ELR (cell line): Measurements from ENCODE around the gene TP53I11.

Source experiments
- DNase-seq: peaks from one replicate; pipeline ENCODE4 v3.0.0-alpha.2; 2015; ENCODE audit warnings: low read depth

Gene TP53I11

GRCh38 chr11:44912270-44912987, 38.3 kb downstream of the TP53I11 start:
- no peak for DNase-seq

DNA sequence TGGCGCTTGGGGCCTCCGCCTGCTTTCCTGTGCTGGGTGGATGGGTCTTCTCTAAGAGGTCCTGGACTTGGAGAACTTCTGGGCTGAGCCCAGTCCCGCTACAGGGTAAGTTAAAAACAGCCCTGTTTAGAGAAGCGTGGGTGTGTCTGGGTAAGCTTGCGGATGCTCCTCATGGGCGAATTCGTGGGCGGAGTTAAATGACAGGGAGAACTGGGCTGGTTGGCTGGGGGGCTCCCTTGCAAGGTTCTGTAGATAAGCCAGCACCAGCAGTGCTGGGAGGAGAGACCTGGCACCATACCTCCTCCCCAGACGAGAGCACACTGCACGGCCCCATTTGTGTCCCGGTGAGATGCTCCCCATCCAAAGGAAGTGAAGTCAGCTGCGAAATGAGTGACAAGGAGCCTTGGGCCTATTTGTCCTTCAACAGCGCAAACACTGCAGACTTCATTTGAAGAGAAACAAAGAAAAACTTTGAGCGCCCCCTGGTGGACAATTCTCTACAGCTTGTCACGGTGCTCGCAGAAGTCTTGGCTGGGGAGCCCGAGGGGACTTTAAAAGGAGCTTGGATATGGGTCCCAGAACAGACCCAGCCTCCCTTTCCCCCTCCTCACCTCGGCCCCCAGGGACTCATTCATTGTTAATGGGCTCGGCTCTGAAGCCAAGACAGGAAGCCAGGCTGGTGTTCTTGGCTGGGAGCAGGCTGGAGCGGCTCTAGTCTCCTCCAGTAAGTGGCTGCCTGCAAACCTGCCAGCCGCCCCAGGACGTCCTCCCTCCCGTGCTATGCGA, 39.5 kb downstream of the TP53I11 start:
- peak; percentile 82 for DNase-seq

- DNase-seq, result no peak
Measured at GRCh38 chr11:44910591-44910990, 40.1 kb downstream of the TP53I11 start.

GRCh38 chr11:44909557-44909956, 41.1 kb downstream of the TP53I11 start:
- DNase-seq, result no peak

- DNase-seq, result no peak
Measured at GRCh38 chr11:44906649-44907048, 44.0 kb downstream of the TP53I11 start.

- DNase-seq, result no peak
Measured at GRCh38 chr11:44905131-44905866, 45.4 kb downstream of the TP53I11 start.

GRCh38 chr11:44904261-44905020, 46.2 kb downstream of the TP53I11 start:
- no peak for DNase-seq

DNA sequence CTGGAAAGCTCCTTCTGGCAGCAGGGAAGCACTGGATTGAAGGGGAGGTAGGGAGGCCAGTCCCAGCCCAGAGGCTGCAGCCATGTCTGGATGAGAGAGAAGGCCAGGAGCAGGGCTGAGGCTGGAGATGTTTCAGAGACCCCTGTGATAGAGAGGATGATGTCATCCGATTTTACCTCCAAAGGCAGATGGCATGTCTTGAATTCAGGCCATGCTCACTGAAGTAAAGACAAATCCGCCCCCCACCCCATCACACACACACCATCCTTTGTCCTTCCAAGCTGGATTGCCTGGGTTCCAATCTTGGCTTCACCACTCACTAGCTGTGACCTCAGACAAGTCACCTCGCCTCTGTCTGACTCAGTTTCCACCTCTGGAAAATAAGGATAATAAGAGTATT, 47.2 kb downstream of the TP53I11 start:
- DNase-seq, result no peak

DNA sequence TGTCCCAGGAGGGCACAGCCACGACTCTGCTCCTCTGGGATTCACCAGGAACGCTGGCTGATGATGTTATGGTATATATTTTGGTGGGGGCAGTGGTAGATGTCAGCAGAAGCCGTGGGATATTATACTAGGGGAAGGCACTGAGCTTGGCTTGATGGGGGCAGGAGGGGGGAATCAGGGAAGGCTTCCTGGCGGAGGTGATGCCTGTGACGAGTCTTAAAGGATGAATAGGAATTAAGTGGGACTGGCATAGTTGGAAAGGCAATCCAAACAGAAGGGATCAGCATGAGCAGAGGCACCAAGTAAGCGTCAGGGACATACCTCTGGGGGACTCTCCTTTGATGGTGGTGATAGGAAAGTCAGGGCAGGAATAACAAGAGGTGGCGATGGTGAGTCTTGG, 47.6 kb downstream of the TP53I11 start:
- DNase-seq, result no peak

GRCh38 chr11:44901786-44902185, 48.9 kb downstream of the TP53I11 start:
- DNase-seq, result no peak

DNA sequence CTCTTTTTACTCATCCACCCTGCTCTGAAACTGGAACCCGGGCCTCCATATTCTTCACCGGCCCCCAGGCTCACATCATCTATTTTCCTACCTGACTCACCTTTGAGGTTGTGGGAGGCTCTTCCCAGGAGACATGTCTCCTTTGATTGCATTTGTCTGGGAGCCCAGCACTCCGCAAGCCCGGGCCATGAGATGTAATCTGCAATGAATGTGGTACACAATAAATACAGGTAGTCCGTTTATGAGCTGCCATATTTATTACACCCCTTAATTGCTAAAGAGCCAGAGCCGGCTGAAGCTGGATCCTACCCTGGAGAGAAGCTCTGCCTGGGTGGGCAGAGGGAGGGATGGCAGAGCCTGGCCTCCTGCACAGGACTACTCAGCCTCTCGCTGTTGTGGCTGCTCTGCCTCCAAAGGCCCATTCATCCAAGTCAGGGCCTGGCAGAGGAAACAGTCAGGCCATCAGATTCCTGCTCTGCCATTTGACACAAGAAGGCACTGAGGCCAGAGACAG, 49.5 kb downstream of the TP53I11 start:
- DNase-seq, result no peak

DNA sequence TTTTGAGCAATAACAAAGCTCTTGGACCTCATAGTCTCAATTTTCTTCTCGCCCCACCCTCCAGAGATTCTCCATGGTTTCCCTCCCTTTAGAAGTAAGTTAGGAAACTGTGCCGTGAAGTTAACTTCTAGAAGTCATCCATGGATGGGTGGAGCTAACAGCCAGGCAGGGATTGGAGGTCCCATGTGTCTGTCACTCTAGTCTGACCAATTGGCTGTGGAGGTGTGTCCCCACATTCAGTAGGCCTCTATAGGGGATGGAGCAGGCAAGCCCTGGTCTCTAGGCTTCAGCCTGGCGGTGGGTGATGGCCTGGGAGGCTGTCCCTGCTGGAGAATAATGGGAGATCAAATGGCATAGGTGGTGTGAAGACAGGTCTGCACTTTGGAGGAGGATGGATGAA, 50.7 kb downstream of the TP53I11 start:
- DNase-seq, result peak; percentile 64

- peak; percentile 62 for DNase-seq
Measured at GRCh38 chr11:44893846-44894617, 56.7 kb downstream of the TP53I11 start.

DNA sequence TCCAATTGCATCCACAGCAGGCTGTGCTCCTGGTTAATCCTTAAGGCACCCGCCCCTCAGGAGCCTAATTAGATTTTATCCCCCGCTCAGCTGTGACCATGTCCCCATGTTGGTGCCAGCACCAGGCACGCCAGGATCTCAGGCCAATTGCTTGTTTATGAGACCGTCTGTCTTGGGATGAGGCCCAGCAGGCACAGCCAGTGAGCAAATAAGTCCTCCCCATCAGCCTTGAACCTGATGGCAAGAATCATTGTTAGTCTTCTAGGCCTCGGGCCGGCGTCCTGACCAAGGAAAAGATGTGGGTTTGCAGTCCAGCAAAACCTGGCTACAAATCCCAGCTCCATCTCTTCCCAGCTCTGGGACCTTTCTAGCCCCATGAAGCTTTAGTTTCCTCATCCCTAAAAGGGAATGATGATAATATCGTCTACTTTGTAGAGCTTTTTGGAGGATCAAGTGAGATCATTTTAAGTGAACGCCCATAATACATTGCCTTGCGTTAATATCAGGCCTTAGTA, 57.3 kb downstream of the TP53I11 start:
- no peak for DNase-seq

GRCh38 chr11:44892843-44893242, 57.8 kb downstream of the TP53I11 start:
- DNase-seq, result no peak

DNA sequence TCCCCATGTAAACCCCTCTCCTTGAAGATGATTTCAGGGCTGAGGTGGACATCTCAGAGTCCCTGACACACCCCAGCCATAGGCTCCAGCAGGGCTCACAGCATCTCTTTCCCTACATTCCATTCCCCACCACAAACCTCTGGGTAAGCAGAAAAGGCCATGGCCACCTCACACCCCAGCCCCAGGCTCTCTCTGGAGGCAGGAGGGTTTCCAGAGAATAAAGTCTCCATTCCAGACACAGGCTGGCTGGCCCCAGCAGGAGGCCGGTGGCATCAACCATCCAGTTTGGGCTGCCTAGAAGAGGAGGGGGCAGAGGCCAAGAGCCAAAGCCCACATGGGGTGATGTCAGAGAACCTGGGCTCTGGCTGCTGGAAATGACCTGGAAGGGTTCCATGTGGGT, 61.4 kb downstream of the TP53I11 start:
- DNase-seq, result peak; percentile 14

GRCh38 chr11:44887636-44888035, 63.0 kb downstream of the TP53I11 start:
- DNase-seq, result no peak

- DNase-seq, result peak; percentile 16
Measured at GRCh38 chr11:44886790-44887140, 63.9 kb downstream of the TP53I11 start.

DNA sequence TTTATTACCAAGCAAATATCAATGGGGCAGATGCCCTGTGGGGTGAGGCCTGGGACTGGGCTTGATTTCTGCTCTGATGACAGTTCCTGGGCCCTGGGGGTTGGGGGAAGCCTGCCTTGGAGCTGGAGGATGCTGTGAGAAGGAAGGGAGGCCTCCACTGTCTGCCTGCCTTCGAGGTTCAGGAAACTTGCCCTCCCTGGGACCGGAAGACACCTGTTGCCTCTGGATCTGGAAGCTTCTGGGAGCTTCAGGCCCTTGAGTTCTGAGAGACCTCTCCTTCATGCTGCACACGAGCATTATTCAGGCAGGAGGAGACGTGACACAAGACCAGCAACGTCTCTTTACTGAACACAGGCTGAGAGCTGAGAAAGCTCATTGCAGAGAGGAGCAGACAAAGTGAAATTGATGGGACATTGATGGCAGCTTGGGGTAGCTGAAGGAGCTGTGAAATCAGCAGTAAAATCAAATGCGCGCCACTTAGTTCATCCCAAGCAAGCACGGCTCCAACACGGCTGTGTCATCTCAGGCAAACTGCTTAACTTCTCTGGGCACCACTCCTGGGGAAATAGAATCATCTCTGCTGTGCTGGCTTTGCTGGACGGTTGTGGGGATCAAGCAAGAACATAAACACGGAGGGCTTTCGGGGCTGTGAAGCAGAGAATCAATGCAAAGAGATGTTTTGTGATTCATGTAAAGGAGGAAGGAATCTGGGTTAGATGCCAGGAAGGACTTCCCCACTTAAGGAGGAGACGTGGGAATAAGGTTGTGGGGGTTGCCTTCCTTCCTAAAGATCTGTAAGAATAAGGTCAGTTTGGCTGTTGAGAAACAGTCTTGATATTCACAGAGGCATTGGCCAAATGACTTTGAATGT, 64.5 kb downstream of the TP53I11 start:
- DNase-seq, result no peak
